ENCODE results near the gene CLSTN3.

DNA sequence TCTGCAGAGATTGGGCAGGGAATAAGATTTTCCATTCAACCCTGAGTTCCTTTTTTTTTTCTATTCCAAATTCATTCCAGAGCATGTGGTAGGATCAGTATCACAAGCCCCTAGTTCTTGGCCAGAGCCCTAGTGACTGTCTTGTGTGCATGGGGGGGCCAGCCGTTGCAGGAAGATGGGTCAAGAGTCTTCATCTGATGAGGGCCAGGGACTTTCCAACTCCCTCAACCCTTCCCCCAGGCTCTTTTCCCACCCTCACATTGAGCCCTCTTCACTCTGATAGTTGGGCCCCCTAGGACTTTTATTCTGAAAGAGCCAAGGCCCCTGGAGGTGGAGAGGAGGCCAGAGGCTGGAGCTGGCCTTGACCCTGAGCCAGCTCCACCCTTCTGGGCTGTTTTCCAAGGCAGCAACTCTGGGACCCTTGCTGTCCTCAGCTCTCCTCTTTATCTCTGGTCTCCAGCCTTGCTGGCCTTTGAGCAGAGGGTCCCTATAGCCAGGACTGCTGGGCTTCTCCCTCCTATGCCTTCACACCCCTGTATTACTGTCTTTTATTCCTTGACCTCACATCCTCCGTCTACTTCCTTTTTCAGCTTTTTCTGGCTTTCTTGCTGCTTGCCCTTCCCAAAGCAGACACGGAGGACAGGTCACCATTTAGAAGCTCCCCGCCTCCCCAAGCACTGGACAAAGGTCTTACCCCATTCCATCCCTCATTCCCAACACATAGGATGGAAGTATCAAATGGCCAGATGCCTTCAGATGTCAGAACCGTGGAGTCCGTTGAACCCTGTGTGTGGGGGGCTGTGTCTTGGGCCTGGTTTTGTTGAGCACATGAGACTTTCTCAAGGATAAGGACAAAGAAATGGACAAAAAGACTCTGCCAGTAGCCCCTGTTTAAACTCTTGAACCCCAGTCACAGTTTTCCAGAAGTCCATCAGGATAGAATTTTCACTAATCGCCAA lies 7.1 kb upstream of the CLSTN3 start:
- TF ChIP-seq NANOG (IDR thresholded peaks at IDR 0.05; ENCODE audit: borderline replicate concordance) (no peak), REST (IDR thresholded peaks at IDR 0.05; ENCODE audit: unreplicated experiment) (no peak), POLR2AphosphoS5 (IDR thresholded peaks at IDR 0.05; ENCODE audit: low read depth) (no peak), EZH2 (IDR thresholded peaks at IDR 0.05; ENCODE audit: low read depth, unreplicated experiment) (no peak), ZNF114 (CRISPR knock-in tag; IDR thresholded peaks at IDR 0.05) (no peak)
- TF ChIP-seq, protein P1, sequence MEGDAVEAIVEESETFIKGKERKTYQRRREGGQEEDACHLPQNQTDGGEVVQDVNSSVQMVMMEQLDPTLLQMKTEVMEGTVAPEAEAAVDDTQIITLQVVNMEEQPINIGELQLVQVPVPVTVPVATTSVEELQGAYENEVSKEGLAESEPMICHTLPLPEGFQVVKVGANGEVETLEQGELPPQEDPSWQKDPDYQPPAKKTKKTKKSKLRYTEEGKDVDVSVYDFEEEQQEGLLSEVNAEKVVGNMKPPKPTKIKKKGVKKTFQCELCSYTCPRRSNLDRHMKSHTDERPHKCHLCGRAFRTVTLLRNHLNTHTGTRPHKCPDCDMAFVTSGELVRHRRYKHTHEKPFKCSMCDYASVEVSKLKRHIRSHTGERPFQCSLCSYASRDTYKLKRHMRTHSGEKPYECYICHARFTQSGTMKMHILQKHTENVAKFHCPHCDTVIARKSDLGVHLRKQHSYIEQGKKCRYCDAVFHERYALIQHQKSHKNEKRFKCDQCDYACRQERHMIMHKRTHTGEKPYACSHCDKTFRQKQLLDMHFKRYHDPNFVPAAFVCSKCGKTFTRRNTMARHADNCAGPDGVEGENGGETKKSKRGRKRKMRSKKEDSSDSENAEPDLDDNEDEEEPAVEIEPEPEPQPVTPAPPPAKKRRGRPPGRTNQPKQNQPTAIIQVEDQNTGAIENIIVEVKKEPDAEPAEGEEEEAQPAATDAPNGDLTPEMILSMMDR (conservative IDR thresholded peaks at IDR 0.05; ENCODE audit: low read depth in 2 of 2), result no peak
- TF ChIP-seq, protein P2, sequence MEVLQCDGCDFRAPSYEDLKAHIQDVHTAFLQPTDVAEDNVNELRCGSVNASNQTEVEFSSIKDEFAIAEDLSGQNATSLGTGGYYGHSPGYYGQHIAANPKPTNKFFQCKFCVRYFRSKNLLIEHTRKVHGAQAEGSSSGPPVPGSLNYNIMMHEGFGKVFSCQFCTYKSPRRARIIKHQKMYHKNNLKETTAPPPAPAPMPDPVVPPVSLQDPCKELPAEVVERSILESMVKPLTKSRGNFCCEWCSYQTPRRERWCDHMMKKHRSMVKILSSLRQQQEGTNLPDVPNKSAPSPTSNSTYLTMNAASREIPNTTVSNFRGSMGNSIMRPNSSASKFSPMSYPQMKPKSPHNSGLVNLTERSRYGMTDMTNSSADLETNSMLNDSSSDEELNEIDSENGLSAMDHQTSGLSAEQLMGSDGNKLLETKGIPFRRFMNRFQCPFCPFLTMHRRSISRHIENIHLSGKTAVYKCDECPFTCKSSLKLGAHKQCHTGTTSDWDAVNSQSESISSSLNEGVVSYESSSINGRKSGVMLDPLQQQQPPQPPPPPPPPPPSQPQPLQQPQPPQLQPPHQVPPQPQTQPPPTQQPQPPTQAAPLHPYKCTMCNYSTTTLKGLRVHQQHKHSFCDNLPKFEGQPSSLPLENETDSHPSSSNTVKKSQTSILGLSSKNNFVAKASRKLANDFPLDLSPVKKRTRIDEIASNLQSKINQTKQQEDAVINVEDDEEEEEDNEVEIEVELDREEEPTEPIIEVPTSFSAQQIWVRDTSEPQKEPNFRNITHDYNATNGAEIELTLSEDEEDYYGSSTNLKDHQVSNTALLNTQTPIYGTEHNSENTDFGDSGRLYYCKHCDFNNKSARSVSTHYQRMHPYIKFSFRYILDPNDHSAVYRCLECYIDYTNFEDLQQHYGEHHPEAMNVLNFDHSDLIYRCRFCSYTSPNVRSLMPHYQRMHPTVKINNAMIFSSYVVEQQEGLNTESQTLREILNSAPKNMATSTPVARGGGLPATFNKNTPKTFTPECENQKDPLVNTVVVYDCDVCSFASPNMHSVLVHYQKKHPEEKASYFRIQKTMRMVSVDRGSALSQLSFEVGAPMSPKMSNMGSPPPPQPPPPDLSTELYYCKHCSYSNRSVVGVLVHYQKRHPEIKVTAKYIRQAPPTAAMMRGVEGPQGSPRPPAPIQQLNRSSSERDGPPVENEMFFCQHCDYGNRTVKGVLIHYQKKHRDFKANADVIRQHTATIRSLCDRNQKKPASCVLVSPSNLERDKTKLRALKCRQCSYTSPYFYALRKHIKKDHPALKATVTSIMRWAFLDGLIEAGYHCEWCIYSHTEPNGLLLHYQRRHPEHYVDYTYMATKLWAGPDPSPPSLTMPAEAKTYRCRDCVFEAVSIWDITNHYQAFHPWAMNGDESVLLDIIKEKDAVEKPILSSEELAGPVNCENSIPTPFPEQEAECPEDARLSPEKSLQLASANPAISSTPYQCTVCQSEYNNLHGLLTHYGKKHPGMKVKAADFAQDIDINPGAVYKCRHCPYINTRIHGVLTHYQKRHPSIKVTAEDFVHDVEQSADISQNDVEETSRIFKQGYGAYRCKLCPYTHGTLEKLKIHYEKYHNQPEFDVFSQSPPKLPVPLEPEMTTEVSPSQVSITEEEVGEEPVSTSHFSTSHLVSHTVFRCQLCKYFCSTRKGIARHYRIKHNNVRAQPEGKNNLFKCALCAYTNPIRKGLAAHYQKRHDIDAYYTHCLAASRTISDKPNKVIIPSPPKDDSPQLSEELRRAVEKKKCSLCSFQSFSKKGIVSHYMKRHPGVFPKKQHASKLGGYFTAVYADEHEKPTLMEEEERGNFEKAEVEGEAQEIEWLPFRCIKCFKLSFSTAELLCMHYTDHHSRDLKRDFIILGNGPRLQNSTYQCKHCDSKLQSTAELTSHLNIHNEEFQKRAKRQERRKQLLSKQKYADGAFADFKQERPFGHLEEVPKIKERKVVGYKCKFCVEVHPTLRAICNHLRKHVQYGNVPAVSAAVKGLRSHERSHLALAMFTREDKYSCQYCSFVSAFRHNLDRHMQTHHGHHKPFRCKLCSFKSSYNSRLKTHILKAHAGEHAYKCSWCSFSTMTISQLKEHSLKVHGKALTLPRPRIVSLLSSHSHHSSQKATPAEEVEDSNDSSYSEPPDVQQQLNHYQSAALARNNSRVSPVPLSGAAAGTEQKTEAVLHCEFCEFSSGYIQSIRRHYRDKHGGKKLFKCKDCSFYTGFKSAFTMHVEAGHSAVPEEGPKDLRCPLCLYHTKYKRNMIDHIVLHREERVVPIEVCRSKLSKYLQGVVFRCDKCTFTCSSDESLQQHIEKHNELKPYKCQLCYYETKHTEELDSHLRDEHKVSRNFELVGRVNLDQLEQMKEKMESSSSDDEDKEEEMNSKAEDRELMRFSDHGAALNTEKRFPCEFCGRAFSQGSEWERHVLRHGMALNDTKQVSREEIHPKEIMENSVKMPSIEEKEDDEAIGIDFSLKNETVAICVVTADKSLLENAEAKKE (CRISPR knock-in tag; IDR thresholded peaks at IDR 0.05), result no peak
